ENCODE measurements around the gene CTDSPL. TPM values are rescaled to one million over a fixed set of nuclear protein-coding genes. Genes with fewer than 3 reads are reported as not detected.
"Not testable (repeated sequence)": the region's sequence is repeated elsewhere in the genome, so short reads cannot be mapped to it uniquely, and the experiment has no call there.

The CTDSPL gene
- 1 to 10 TPM; 2.0 to 4.1 TPM for total RNA-seq

DNA sequence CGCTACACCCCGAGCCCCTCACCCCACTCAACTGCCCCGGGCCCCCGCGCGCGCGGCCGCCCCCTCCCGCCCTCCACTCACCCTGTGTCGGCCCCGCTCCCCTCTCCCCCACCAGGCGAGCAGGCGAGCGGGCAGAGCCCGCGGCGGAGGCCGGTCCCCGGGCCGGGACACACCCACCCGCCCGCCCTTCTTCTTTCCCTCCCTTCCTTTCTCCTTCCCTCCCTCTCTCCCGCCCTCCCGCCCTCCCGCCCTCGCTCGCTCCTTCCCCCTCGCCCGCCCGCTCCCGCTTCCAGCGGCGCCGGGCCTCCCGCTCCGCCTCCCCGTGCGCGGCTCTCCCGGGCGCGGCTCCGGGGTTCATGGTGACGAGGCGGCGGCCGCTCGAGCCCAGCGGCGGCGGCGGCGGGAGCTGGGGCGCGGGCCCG is at the start of gene CTDSPL:
Gene CTDSPL, plus strand, starts transcription at position 261 of the 422 bp plus-strand sequence. CDS start 320 bp downstream, outside the sequence.
- H3K27ac Mint-ChIP-seq: peak within 1 kb of the TSS; percentile 50
- ChIA-PET CTCF (no interaction called here), POLR2A (no interaction called here)
- peak within 1 kb of the TSS; percentile 74 for H3K4me3 Mint-ChIP-seq
- no peaks in the 10 kb centered on the region for H3K36me3 Mint-ChIP-seq (ENCODE audit: low read depth)
- H3K27me3 Mint-ChIP-seq: peaks cover 48% of the 10 kb centered on the region
- no peak for DNase-seq
- no peaks in the 10 kb centered on the region for H3K9me3 Mint-ChIP-seq
- peaks cover 22% of the 10 kb centered on the region for H3K4me1 Mint-ChIP-seq

GRCh38 chr3:37812499-37812896 is 49.2 kb upstream of the CTDSPL start:
- H3K27me3 Mint-ChIP-seq: peaks cover 10% of the 10 kb centered on the region
- H3K27ac Mint-ChIP-seq: no peak overlapping the region
- DNase-seq: no peak
- CTCF ChIA-PET: no interaction called here
- no peaks in the 10 kb centered on the region for H3K9me3 Mint-ChIP-seq
- H3K4me3 Mint-ChIP-seq: no peak overlapping the region
- POLR2A ChIA-PET: no interaction called here
- H3K36me3 Mint-ChIP-seq (ENCODE audit: low read depth): no peaks in the 10 kb centered on the region
- H3K4me1 Mint-ChIP-seq: no peaks in the 10 kb centered on the region

DNA sequence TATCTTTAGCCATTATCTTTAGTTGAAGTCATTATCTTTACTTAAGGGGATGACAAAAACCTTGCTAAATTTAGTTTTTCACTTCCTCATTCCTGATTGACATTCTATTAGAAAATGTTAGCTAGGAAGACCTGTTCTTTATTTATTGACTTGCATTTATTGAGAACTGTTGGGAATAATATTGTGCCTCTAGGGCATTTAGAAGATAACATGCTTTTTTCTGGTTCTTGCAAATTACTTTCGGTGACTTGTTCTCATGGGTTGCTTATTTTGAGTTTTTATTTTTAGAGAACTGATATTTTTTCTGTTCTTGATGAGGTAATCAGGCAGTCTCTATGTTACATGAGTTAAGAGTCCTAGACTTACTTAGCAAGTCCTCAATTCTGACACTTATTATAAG is 48.3 kb upstream of the CTDSPL start:
- H3K9me3 Mint-ChIP-seq: no peaks in the 10 kb centered on the region
- H3K4me1 Mint-ChIP-seq: no peaks in the 10 kb centered on the region
- H3K27me3 Mint-ChIP-seq: peaks cover 9% of the 10 kb centered on the region
- H3K27ac Mint-ChIP-seq: no peak overlapping the region
- CTCF ChIA-PET: interaction anchor here (0.8 to 1.0 kb wide), 2 partner anchors 13 to 505 kb away, joined by 3 read pairs; no protein-coding TSS in a partner anchor
- POLR2A ChIA-PET: no interaction called here
- H3K36me3 Mint-ChIP-seq (ENCODE audit: low read depth): no peaks in the 10 kb centered on the region
- no peak overlapping the region for H3K4me3 Mint-ChIP-seq
- no peak for DNase-seq

DNA sequence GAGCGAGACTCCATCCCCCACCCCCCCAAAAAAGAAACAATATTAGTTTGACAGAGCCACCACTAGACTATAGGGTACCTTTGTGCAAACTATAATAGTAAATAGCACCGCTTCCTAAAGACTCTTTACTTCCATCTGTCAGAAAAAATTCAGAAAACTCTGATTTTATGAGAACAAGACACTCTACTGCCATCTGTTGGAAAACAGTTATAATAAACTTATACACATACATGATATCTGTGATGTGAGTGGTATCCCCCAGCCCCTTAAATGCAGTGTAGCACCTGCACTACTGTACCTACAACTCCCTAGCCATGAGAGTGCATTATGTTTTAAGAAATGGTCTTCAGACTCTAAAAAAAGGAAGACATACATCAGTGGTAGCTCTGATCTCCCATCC is 47.1 kb upstream of the CTDSPL start:
- ChIA-PET CTCF (no interaction called here), POLR2A (no interaction called here)
- no peaks in the 10 kb centered on the region for H3K9me3 Mint-ChIP-seq
- H3K36me3 Mint-ChIP-seq (ENCODE audit: low read depth): no peaks in the 10 kb centered on the region
- no peaks in the 10 kb centered on the region for H3K4me1 Mint-ChIP-seq
- H3K4me3 Mint-ChIP-seq: no peak overlapping the region
- peaks cover 5% of the 10 kb centered on the region for H3K27me3 Mint-ChIP-seq
- DNase-seq: no peak
- no peak overlapping the region for H3K27ac Mint-ChIP-seq

DNA sequence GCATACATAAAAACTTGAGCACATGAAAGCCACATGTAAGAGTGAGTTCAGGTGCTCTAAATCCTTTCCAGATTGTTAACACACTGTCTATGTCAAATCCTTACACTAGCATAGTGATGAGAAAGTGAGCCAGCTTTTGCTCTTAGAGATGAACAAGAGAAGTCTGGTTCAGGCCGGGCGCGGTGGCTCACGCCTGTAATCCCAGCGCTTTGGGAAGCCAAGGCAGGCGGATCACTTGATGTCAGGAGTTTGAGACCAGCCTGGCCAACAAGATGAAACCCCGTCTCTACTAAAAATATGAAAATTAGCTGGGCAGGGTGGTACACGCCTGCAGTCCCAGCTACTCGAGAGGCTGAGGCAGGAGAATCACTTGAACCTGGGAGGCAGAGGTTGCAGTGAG is 46.5 kb upstream of the CTDSPL start:
- H3K27ac Mint-ChIP-seq; H3K36me3 Mint-ChIP-seq (ENCODE audit: low read depth); POLR2A ChIA-PET; H3K9me3 Mint-ChIP-seq; H3K4me1 Mint-ChIP-seq; H3K4me3 Mint-ChIP-seq; H3K27me3 Mint-ChIP-seq; DNase-seq: not testable (repeated sequence)
- CTCF ChIA-PET: interaction anchor here (0.7 kb wide), 1 partner anchor 375 kb away, joined by 3 read pairs; no protein-coding TSS in a partner anchor

DNA sequence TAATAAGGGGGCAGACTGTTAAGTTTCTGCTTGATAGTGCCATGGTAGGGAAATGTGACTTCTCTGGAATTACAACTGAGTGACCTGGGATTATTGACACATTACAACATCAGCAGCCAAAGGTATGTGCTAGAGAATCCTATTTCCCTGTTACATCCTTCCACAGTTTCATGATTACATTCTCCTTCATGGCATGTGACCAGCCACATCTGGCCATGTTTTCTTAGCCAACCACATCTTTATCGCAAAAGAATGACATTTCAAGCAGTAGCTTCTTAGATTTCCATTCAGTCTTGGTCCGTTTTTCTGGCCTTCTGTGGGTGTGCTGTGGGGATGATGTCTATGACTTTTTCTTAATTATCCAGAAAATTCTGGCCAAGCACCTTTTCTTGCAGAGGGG is 45.4 kb upstream of the CTDSPL start:
- ChIA-PET CTCF (interaction anchor here (0.9 kb wide), 1 partner anchor 17 kb away, joined by 3 read pairs; no protein-coding TSS in a partner anchor), POLR2A (no interaction called here)
- Mint-ChIP-seq H3K27me3 (peaks cover 7% of the 10 kb centered on the region), H3K9me3 (no peaks in the 10 kb centered on the region), H3K4me3 (no peak overlapping the region), H3K4me1 (no peaks in the 10 kb centered on the region), H3K27ac (no peak overlapping the region), H3K36me3 (ENCODE audit: low read depth) (no peaks in the 10 kb centered on the region)
- no peak for DNase-seq

DNA sequence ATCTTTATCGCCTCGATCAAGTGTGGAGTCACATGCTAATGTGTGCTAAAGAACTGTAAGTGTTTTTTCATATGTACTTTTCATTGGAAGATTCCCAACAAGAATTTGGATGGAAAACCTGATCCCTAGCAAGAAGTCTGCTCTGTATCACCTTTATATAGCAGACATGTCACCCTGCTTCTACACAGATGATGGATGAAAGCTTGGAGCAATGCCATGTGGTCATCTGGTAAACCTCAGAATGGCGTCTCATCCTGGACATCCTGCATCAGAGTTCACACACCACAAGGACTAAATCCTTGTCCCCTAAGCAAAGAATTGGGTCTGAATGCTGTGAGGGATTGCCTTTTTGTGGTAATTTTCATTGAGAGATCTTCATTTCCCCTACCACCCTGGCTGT is 42.1 kb upstream of the CTDSPL start:
- Mint-ChIP-seq H3K4me3 (no peak overlapping the region), H3K9me3 (no peaks in the 10 kb centered on the region), H3K4me1 (no peaks in the 10 kb centered on the region), H3K36me3 (ENCODE audit: low read depth) (no peaks in the 10 kb centered on the region), H3K27ac (no peak overlapping the region), H3K27me3 (peaks cover 9% of the 10 kb centered on the region)
- no peak for DNase-seq
- CTCF ChIA-PET: no interaction called here
- POLR2A ChIA-PET: no interaction called here

DNA sequence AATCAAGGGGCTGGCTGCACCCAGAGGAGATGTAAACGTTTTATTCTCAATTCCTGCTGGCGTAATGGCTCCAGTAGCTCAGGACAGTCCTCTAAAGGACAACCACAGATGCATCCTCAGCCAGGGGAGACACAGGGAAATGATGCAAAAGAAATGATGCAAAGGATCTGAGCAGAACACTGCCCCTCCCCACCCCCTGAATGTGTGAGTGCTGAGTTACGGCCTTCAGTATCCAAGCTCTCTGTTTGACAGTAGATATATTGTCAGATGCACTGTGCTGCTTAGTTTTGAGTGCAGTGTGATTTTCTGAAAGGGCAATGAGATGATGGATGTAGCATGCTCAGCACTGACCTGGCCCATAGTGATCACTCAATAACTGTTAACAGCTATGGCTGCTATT is 41.4 kb upstream of the CTDSPL start:
- Mint-ChIP-seq H3K36me3 (ENCODE audit: low read depth) (no peaks in the 10 kb centered on the region), H3K27ac (no peak overlapping the region), H3K9me3 (no peaks in the 10 kb centered on the region), H3K27me3 (peaks cover 9% of the 10 kb centered on the region), H3K4me3 (no peak overlapping the region), H3K4me1 (no peaks in the 10 kb centered on the region)
- no peak for DNase-seq
- ChIA-PET CTCF (interaction anchor here (0.6 to 1.6 kb wide), 2 partner anchors 36 to 676 kb away, joined by 3 to 4 read pairs; no protein-coding TSS in a partner anchor), POLR2A (no interaction called here)

DNA sequence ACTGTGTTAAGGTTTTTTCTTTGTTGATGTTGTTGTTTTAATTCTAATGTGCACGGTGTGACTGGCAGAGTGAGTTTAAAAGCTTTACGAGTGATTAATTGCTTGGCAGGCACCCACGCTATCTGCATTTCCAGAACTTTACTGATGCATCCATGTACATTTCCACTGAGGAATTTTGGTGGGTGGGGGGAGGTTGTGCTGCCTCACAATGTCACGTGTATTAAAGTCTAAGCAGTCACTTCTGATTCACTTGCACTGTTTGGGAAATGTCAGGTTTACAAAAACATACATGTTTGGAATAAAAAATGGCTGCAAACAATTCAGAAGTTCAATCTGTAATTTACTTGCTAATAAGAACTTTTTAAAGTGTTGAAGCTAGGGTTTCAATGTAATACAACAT is 38.5 kb upstream of the CTDSPL start:
- H3K4me3 Mint-ChIP-seq: no peak overlapping the region
- H3K27me3 Mint-ChIP-seq: peaks cover 18% of the 10 kb centered on the region
- no peak for DNase-seq
- no peaks in the 10 kb centered on the region for H3K4me1 Mint-ChIP-seq
- no peaks in the 10 kb centered on the region for H3K9me3 Mint-ChIP-seq
- no peak overlapping the region for H3K27ac Mint-ChIP-seq
- ChIA-PET POLR2A (no interaction called here), CTCF (no interaction called here)
- no peaks in the 10 kb centered on the region for H3K36me3 Mint-ChIP-seq (ENCODE audit: low read depth)

GRCh38 chr3:37824090-37824953 is 37.4 kb upstream of the CTDSPL start:
- H3K27me3 Mint-ChIP-seq: peaks cover 20% of the 10 kb centered on the region
- no peak overlapping the region for H3K27ac Mint-ChIP-seq
- CTCF ChIA-PET: interaction anchor here (1.9 kb wide), 1 partner anchor 31 kb away, joined by 4 read pairs; no protein-coding TSS in a partner anchor
- H3K36me3 Mint-ChIP-seq (ENCODE audit: low read depth): no peaks in the 10 kb centered on the region
- no peak for DNase-seq
- no peaks in the 10 kb centered on the region for H3K4me1 Mint-ChIP-seq
- POLR2A ChIA-PET: no interaction called here
- no peak overlapping the region for H3K4me3 Mint-ChIP-seq
- no peaks in the 10 kb centered on the region for H3K9me3 Mint-ChIP-seq

DNA sequence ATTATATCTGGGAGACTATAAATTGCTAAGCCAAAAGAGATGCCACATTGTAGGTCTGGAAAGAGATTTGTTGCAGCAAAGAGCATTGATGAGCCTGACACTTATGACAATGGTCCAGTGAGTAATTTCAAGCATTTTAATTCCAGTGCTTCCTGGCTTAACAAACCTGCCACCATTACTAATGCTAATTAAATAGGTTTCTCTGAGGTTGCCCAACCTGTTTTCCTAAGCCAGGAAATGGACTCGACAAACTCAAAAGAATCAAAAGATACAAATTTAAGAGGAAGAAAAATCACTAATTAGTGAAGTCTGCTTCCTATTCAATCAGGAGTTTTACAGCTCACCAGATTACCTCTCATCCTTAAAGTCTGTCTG is 36.7 kb upstream of the CTDSPL start:
- peaks cover 20% of the 10 kb centered on the region for H3K27me3 Mint-ChIP-seq
- H3K4me1 Mint-ChIP-seq: no peaks in the 10 kb centered on the region
- H3K36me3 Mint-ChIP-seq (ENCODE audit: low read depth): no peaks in the 10 kb centered on the region
- no peak overlapping the region for H3K27ac Mint-ChIP-seq
- no peaks in the 10 kb centered on the region for H3K9me3 Mint-ChIP-seq
- ChIA-PET POLR2A (no interaction called here), CTCF (interaction anchor here (1.9 kb wide), 1 partner anchor 31 kb away, joined by 4 read pairs; no protein-coding TSS in a partner anchor)
- H3K4me3 Mint-ChIP-seq: no peak overlapping the region
- DNase-seq: no peak

- no peak overlapping the region for H3K4me3 Mint-ChIP-seq
- peaks cover 19% of the 10 kb centered on the region for H3K27me3 Mint-ChIP-seq
These were observed 35.8 kb upstream of the CTDSPL start for GRCh38 chr3:37825744-37826400.

DNA sequence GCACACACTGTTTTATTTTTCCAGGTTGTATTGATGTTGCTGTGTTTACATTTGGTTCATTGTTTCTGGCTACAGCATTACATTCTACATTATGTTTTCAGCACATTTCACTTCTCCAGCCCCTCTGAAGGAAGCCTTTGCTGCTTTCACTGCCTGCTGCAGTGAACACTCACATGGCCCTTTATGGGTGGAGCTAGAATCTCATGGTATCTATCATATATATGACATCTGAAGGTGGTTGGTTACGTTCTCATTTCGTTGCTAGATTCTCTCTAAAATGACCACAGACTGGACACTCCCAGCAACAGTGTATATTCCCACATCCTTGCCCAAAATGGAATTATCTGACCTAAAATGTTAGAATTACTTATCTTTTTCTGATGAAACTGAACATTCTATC is 35.2 kb upstream of the CTDSPL start:
- Mint-ChIP-seq H3K9me3 (no peaks in the 10 kb centered on the region), H3K36me3 (ENCODE audit: low read depth) (no peaks in the 10 kb centered on the region), H3K27ac (no peak overlapping the region), H3K27me3 (peaks cover 18% of the 10 kb centered on the region), H3K4me1 (no peaks in the 10 kb centered on the region), H3K4me3 (no peak overlapping the region)
- POLR2A ChIA-PET: no interaction called here
- CTCF ChIA-PET: interaction anchor here (1.9 kb wide), 1 partner anchor 29 kb away, joined by 4 read pairs; no protein-coding TSS in a partner anchor
- DNase-seq: no peak

More at GRCh38 chr3:37825744-37826400, 35.8 kb upstream of the CTDSPL start:
- CTCF ChIA-PET: interaction anchor here (1.9 kb wide), 1 partner anchor 30 kb away, joined by 4 read pairs; no protein-coding TSS in a partner anchor
- no peak for DNase-seq
- POLR2A ChIA-PET: no interaction called here
- no peaks in the 10 kb centered on the region for H3K36me3 Mint-ChIP-seq (ENCODE audit: low read depth)
- H3K9me3 Mint-ChIP-seq: no peaks in the 10 kb centered on the region
- H3K27ac Mint-ChIP-seq: no peak overlapping the region
- no peaks in the 10 kb centered on the region for H3K4me1 Mint-ChIP-seq
